Middle frontal gyrus (tissue), 1 donor: ENCODE measurements around the gene ARHGEF40.

Experiments used
- DNase-seq: peaks from one replicate; pipeline ENCODE4 v3.0.0-alpha.2; 2015; ENCODE audit warnings: low spot score; ENCODE audit errors: extremely low spot score

ARHGEF40 gene

DNA sequence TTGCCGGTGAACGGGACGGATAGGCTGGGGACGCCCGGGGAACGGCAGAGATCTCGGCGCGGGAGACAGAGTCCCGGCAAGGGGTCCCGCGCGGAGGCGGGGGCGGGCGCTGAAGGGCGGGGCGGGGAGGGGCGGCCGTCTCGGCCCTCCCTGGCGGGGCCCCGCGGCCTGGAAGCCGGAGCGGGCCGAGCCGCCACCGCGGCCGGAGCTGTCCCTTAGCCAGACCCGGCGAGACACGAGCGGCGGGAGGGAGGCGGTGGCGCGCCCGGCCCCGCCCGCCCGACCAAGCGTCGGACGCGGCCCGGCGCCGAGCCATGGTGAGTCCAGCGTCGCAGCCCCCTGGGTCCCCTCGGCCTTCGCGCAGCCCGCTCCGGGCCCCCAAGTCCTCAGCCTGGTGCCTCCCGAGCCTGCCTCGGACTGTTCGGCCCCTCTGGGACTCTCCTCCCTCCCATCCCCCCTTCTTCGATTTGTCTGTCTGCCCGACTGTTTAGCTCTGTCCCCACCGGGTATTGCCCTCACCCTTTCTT is at the start of gene ARHGEF40:
Gene ARHGEF40, plus strand, starts transcription at position 222 of the 527 bp plus-strand sequence. Its CDS starts 93 bp downstream, at position 315.
- no peak for DNase-seq

DNA sequence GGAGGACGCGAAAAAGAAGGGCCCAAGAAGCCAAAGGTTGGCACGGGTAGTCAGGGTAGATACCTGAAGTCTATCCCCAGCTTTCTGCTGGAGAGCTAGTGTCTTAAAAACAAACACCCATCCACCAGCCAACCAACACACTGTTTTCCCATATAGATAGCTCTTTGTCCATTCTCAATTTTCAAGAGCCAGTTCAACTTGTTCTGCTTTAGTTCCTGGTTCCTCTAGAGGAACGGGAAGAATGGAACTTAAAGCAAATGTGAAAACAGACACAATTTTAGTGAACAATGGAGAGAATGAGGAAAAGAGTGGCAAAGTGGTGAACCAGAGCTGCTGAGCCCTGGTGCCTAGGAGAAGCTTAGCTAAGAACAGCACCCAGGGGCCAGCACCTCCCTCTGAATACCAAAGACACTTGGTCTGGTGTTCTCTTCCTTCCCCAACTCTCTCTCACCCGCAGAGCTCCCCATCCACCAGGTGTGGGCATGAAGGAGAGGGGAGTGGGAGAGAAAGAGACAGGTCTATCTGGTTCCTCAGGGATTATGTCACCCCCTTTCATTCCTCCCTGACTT is 49.0 kb upstream of the ARHGEF40 start:
- no peak for DNase-seq

DNA sequence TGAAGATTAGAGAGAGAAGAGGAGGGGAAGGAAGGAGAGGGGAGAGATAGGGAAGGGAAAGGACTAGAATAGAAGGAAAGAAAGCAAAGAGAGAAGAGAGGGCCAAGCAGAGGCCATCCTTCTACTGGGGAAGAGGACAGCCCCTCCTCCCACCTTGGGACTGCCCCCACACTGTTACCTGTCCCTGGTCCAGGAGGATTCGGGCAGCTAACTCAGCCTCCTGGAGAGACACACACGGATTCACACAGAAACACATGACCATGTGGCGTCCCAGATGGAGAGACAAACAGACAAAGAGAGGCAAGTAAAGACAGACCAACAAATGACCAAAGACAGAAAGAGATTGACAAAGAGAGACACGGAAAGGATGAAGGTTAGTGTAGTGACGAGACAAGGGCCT is 47.4 kb upstream of the ARHGEF40 start:
- no peak for DNase-seq

DNA sequence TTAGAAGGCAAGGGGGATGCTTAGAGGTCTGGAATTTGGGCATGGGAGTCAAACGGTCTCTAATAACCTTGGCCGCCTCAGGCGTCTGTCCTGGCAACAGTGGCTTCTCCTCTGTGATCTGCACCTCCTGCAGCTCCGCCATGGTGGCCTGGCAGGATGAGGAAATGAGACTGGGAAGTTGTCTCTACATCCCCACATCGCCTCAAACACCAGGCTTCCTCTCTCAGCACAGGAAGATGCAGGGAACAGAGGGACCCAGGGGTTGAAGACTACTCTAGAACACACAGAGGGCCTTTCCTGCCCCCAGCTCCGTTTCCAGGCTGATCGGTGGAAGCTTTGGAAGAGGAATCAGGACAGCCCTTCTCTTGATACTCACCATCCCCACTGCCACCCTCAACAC is 46.9 kb upstream of the ARHGEF40 start:
- DNase-seq: no peak

DNA sequence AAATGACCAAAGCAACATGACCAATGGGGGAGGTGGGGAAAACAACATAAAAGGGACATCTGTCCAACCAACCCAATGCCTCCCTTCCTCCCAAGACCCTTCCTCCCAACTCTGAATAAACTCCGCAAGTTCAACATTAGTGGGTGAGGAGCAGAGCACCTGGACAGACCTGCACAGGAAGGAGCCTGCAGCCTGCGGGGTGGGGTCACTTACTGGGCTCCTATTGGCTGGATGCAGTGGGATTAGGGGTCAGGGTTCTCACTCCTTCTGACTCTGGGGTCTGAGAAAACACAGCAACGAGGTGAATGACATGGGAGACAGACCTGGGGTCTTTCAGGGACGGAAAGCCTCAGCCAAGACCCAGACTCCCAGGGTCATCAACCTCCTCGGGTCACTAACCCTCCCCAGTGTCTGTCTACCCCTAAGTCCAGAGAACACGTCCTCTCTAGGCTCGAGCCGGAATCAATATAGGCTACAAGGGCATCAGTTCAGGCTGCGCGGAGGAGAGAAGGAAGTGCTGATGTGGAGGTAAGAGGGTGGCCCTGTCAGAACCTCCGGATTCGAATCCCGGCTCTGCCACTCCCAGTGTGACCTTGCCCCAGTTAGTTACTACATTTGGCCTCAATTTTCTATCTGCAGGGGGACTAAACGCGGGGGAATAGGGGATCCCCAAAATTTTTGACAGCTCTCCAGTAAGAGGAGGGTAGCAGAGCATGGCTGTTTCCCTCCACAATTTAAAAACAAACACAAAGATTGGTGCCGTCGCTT is 46.1 kb upstream of the ARHGEF40 start:
- DNase-seq: no peak

DNA sequence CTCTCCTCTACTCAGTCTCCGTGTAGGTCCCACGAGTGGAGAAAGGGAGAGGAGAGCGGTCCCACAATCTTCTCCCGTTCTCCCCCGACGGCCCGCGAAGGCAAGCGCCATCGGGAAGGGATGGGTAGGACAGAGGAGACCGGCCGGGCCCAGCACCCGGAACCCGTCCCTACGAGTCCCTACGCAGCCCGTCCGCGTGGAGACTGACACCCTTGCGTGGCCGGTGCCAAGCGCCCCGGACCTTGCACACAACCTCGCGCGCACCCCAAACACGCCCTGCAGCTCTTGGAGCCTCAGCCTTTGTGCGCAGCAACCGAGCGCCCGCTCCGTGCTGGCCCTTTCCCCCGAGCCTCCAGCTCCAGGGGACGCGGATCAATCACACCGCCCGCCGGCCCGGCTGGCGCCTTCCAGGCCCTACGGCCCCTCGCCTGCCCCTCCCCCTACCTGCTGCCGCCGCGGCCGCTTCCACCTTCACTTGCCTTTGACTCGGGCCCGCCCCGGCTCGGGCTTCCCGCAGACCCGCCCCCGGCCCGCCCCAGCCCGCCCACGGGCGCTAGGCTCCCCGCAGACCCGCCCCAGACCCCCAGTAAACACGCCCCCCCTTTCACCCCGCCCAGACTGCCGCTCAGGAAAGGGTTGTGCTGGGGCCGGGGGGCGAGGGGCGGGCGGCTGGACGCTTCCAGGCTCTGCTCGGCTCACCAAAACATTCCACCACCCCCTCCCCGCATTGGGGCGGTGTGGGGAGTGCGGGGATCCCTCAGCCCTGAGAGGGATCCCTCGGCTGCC is 45.3 kb upstream of the ARHGEF40 start, which contains the start of gene NDRG2:
Gene NDRG2, minus strand, starts transcription at position 477 of the 786 bp plus-strand sequence. CDS start 1,746 bp downstream, outside the sequence.
- DNase-seq: no peak

DNA sequence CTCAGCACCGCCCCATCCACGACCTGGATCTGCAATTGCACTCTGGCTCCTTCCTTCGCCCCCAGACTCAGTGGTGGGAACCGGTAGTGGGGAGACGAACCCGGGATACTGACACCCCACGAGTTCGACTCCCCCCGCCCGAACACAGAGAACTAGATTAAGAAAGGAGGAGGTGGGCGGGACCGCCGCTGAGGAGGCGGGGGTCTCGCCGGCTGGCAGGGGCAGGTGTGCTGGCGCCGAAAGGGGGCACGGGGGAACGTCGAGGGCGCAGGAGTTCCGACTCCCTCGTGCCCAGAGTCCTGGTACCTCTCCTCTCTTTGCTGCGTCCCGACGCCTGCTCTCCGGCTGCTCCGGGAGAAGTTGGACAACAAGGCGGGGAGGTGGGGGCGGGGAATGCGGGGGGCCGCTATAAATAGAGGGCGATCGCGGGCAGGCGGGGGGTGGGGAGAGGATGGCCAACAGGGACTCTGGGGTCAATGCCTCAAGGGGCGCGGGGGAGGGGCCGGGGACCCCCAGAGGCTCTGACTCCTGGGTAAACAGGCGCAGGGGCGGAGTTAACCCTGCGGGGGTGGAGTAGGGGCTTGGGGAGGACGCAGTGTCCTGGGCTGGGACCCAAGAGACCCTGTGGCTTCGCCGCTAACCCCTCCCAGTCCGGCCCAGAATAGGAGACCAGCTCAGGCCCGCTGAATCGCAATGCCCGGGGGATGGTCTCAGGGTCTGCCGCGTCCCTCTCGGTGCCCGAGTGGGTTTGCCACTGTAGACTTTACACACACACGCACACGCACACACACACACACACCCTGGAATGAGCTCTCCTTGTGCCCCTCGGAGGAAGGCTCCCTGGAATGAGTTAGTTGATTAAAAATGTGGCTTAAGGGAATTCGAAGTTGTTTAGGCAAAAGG is 44.5 kb upstream of the ARHGEF40 start:
- peak; percentile 46 for DNase-seq

DNA sequence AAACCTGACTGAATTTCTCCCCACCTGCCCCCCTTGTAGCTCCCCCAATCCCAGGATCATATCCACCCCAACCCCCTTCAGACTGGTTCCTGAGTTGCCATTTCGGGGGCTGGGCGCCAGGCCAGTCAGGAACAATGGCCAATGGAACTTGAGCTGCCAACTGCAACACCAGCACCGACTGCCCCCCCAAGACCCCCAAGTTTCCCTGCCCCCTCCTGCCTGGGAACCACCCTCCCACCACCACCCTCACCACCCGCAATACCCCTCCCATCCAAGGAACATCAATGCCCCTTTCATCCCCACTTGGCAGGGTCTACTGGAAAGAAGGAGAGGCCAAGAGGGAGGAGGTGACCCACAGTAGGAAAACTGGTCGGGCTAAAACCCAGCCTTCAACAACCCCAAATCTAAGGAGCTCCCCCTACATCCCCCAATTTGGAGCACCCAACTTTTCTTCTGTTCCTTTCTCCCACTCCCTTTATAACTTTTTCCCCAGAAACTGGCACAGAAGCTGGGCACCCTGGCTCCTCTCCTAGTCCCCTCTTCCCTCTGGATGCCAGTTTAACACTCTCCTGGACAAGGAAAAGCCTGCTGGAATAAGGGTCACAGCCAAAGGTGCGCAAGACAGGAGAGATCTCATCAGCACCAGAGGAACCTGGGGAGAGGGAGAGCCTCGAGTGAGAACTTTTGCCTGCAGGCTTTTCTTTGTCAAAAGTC is 43.7 kb upstream of the ARHGEF40 start:
- DNase-seq: peak; percentile 55

DNA sequence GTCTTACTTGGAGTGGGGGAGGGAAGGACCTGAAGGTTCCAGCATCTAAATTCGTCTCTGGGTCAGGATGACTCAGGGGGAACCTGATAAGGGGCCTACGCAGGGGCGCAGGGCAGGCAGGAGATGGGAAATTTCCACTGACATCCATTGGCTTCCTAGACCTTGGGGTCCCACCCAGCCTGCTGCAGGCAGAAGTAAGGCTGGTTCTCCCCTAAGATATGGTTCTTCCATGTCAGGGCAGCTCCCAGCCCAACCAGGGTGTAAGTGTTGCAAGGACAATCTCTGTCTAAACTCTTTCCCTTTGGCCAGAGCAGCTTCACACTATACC is 43.2 kb upstream of the ARHGEF40 start:
- no peak for DNase-seq

DNA sequence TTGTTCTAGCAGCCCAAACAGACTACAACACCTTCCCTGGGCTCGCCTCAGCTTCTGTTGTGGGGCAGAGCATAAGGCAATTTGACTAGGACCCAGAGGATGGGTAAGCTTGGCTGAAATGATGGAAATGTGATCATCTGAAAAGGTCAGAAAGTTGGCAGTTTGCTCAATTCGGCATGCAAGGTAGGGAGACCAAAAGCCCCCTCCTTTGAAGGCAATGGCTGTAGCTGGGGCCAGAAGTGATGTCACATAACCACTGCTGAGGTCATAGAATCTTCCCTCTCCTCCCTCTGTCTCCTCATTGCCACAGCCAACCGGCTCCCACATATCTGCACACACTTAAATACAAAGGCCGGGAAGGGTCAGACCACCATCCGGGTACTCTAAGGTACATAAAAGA is 40.2 kb upstream of the ARHGEF40 start, which contains the start of gene TPPP2:
Gene TPPP2, plus strand, starts transcription at position 301 of the 400 bp plus-strand sequence. CDS start 365 bp downstream, outside the sequence.
- no peak for DNase-seq

DNA sequence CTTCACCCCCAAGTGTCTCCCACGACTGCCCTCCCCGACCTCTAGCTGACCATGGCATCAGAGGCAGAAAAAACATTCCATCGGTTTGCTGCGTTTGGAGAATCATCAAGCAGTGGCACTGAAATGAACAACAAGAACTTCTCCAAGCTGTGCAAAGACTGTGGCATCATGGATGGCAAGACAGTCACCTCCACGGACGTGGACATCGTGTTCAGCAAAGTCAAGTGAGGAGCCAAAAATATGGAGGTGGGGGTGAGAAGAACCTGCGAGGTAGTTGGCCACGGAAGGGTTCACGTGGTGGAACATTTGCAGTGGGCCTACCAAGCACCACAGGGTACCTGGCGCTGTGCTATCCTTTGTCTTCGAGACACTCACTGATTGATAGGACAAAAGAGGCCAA is 39.6 kb upstream of the ARHGEF40 start:
- DNase-seq: no peak

DNA sequence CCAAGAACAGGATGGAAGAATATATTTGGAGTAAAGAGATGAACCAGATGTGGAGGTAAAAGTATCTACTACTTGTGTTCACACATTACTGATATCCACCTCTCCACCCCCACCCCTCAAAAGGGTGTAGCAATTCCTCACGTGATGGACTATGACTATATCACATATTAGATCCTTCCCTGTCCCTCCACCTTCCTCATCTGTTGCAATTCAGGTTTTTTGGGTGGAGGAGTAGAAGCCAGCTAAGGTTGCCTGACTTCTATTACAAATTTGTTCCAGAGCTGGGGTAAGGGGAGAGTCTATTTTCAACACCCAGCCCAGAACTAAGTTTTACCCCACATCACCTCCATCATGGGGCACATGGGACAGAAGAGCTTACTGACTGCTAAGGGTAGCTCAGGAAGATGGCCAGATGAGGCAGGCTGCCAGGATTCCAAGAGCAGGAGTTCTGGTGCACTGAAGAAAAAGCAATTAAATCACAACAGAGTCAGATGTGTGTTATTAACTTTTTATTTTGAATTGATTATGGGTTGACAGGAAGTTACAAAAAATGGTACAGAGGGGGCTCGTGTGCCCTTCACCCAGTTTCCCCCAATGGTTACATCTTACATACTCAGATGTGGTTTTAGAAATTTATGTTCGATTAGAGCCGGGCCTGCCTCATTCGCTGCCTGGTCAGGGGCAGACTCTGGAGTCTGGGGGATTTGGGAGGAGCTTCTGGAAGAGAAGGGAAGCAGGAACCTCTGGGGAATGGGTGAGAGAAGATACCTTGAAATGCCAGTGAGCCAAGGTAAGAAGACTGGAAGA is 37.6 kb upstream of the ARHGEF40 start:
- no peak for DNase-seq

DNA sequence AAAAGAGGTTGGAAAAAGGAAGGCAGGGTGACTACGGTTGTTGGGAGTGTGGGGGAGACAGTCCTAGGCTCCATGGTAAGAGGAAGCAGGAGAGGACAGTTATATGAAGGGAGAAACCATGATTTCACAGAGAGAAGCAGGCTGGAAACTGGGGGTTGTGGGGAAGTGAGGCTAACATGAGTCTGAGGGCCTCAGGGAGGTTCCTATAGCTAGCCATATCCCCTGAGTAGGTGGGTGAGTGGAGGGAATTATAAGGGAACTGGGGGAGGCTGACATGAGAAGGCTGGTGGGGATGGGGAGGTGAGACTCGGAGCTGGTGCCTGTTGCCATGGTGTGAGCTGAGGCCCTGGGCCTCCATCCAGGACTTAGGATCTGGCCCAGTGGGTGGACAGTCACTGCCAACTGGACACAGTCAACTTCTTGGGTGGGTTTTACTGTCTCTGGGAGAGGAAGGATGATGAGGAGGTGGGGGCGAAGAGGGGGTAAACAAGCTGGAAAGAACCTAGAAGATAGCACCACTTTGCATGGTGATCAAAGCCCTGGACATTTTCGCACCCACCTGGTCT is 36.9 kb upstream of the ARHGEF40 start:
- DNase-seq: no peak

DNA sequence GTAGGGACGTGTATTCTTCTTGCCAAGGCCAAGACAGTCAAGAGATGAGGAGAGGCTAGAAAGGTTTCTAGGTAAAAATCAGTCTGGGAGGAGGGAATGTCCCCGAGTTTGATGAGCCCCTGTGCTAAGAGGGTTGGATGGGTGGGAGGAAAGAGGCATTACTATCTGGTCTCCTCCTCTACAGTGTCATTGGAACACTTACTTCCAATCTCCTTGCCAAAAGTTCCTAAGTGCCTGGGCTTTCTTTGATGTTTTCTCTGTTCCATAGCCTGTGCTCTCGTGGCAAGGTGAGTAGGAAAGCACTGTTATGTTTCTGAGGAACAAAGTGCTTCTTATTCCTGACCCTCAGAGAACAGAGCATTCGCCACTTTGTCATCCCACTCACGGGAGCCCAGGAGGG is 35.4 kb upstream of the ARHGEF40 start, which contains the start of gene RNASE13:
Gene RNASE13, minus strand, starts transcription at position 101 of the 400 bp plus-strand sequence. CDS start 519 bp downstream, outside the sequence.
- DNase-seq: no peak

DNA sequence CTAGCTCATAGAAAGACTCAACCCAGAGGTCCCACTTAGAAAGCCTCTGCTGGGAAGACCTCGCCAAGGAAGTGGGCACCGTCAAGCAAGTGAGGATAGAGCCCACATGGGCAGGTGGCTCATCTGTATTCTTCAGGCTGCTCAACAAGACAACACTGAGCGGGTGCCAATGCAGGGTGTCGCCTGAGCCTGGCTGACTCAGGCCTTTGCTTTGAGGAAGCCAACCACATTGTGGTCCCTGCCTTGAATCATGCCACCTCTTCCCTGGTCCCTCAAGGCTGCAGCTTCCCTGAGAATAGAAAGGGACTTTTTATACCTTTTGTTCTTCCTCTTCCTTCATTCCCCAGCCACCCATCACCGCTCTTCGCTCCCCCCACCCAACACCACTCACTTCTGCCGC is 33.4 kb upstream of the ARHGEF40 start:
- DNase-seq: no peak

DNA sequence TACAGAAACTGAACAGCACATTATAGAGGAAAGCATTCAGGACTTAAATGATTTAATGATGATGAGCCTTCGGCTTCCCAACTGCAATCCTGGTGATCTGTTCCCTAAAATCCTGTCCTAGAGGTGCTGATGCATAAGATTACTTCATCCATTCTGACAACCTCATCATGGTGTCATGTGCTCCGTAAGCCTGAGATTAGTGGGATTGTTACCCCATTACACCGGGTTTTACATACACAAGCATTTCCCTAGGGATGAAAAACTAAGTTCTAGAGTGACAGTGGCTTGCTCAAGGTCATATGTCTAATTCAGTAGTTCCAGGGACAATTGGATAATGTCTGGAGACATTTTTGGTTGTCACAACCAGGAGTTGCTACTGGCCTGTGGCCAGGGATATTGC is 32.9 kb upstream of the ARHGEF40 start:
- DNase-seq: no peak

DNA sequence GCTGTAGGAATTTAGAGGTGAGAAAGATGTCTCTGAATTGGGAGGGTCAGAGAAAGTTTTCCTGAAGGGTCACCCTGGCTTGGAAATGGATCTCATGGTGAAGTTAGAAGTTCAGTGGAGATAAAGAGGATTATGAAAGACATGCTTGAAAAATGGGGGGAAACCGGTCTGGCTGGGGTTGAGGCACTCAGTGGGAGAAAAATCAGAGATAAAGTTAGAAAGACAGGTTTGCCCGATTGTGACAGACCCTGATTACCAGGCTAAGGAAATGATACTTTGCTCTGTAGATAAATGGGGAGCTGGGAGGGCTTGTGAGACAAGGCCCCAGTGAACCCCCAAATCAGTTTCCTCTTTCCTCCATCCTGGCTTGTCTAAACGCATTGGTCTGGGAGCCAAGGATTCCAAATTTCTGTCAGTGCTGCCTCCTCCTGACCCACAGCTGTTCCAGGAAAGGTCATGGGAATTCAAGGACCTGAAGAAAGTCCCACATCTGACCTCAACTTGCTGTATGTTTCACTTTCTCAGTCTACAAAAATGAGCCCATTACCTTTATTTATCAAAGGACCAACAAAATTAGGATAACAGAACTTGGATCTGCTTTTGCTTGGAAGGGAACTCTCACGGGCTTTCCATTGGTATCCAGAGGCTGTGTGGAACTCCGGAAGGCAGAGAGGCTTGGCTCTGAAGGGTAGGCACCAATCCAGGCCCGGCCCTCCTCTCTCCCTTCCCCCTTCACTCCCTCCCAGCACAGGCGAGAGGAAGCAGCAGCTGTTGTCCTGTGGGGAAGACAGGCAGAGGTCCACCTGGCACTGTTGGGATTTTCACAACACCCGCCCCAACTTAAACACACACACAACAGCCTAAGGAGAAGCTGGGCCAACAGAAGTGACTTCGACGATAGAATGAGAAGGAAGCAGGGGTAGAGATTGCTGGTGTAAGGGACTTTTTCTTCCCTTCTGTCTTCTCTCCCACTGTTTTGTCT is 31.4 kb upstream of the ARHGEF40 start:
- DNase-seq: peak; percentile 42
